HEK293T (cell line): ENCODE measurements around the gene NEK3.

Experiments
- ARNT ChIP-seq: fragments of 450-650 bp; IDR thresholded peaks from 2 replicates; pipeline ENCODE4 v1.6.1; 2017; ENCODE audit warnings: mild to moderate bottlenecking
- BHLHE40 ChIP-seq: fragments of 450-650 bp; IDR thresholded peaks from 2 replicates; pipeline ENCODE4 v1.6.1; 2016; ENCODE audit warnings: mild to moderate bottlenecking, moderate library complexity, borderline replicate concordance
- FOXA1 ChIP-seq: fragments of 450-650 bp; IDR thresholded peaks from 2 replicates; pipeline ENCODE4 v1.6.1; 2016; ENCODE audit warnings: mild to moderate bottlenecking
- FOXK2 ChIP-seq: fragments of 450-650 bp; IDR thresholded peaks from 2 replicates; pipeline ENCODE4 v1.6.1; 2016; ENCODE audit warnings: mild to moderate bottlenecking
- FOXM1 ChIP-seq: fragments of 450-650 bp; IDR thresholded peaks from 2 replicates; pipeline ENCODE4 v1.6.1; 2017; ENCODE audit warnings: mild to moderate bottlenecking, borderline replicate concordance
- HDGF ChIP-seq: fragments of 450-650 bp; IDR thresholded peaks from 2 replicates; pipeline ENCODE4 v1.6.1; 2017; ENCODE audit warnings: antibody characterized with exemption, borderline replicate concordance
- L3MBTL2 ChIP-seq: fragments of 450-650 bp; conservative IDR thresholded peaks from 2 replicates; pipeline ENCODE4 v1.6.1; 2016; ENCODE audit warnings: mild to moderate bottlenecking
- SP1 ChIP-seq: fragments of 450-650 bp; IDR thresholded peaks from 2 replicates; pipeline ENCODE4 v1.6.1; 2017
- SUZ12 ChIP-seq: fragments of 450-650 bp; IDR thresholded peaks from 2 replicates; pipeline ENCODE4 v1.6.1; 2016; ENCODE audit warnings: mild to moderate bottlenecking
- TARDBP ChIP-seq: fragments of 450-650 bp; IDR thresholded peaks from 2 replicates; pipeline ENCODE4 v1.6.1; 2016

DNA sequence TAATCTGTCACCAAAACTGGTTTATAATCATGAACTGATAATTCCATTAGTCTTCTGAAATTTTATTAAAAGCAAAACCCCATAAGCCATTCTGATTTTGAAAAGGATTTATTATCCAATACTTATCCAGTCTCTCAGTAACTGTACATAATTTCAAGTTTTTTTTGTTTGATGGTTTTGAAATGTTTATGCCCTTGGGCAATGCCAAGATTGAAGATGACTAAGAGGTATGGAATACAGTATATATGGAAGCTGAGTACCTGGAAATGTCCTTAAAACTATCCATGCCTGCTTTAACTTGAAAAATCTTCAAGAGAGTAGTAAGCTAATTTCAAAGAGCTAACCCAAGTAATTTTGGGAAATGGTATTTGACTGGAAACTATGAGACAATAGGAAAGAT, 28.8 kb downstream of the NEK3 start:
- TF ChIP-seq SUZ12 (no peak), TARDBP (no peak), ARNT (no peak), SP1 (no peak), BHLHE40 (no peak), FOXA1 (no peak), FOXM1 (no peak), FOXK2 (no peak), L3MBTL2 (no peak), HDGF (no peak)
